ENCODE results near the gene CXXC4. TPM values are rescaled to one million over a fixed set of nuclear protein-coding genes. Genes with fewer than 3 reads are reported as not detected.

The CXXC4 gene
- total RNA-seq, 1 experiment from 2014 or later, result 0.54 TPM

- no TSS peak for BruUV-seq (replicated peaks)
- Histone ChIP-seq H3K4me2 (ENCODE audit: low read length) (no peak overlapping the region), H4K20me1 (ENCODE audit: insufficient read depth) (no peaks in the 10 kb centered on the region), H3K27me3 (ENCODE audit: insufficient read depth, low read length) (no peaks in the 10 kb centered on the region), H3K4me1 (ENCODE audit: control insufficient read depth in 1 of 2, insufficient read depth in 2 of 2, low read length in 2 of 2) (0 out of 4 replicates have a peak, but pooled peaks cover 0 to under 1% of the 10 kb centered on the region in 2 experiments), H2AFZ (ENCODE audit: low read depth, low read length, poor library complexity, severe bottlenecking) (no peak overlapping the region), H3K4me3 (replicated peaks in 1 of 2; ENCODE audit: low read depth in 1 of 2, low read length in 2 of 2) (no peak overlapping the region), H3K9me3 (ENCODE audit: control insufficient read depth in 1 of 2, insufficient read depth in 1 of 2, low read depth in 1 of 2, low read length in 2 of 2) (no peaks in the 10 kb centered on the region), H3K27ac (ENCODE audit: low read depth, low read length) (no peak overlapping the region), H3K9ac (ENCODE audit: low read length) (no peak overlapping the region), H3K79me2 (ENCODE audit: insufficient read depth, low read length) (no peaks in the 10 kb centered on the region), H3K9me2 (ENCODE audit: insufficient read depth) (no peaks in the 10 kb centered on the region), H3K36me3 (ENCODE audit: control insufficient read depth in 1 of 2, insufficient read depth in 2 of 2, low read length in 2 of 2) (no peaks in the 10 kb centered on the region)
- POLR2A ChIA-PET, result no interaction called here
- TF ChIP-seq POLR2AphosphoS5 (IDR thresholded peaks at IDR 0.05; ENCODE audit: low read depth, low read length) (no peak), ZBTB33 (IDR thresholded peaks at IDR 0.05; ENCODE audit: extremely low read depth, insufficient replicate concordance, low read length) (no peak), FOSL1 (IDR thresholded peaks at IDR 0.05; ENCODE audit: low read depth) (no peak), ELF1 (IDR thresholded peaks at IDR 0.05; ENCODE audit: borderline replicate concordance, low read depth) (no peak), RAD21 (IDR thresholded peaks at IDR 0.05; ENCODE audit: low read depth) (no peak), EZH2phosphoT487 (IDR thresholded peaks at IDR 0.05; ENCODE audit: borderline replicate concordance) (no peak), YY1 (IDR thresholded peaks at IDR 0.05; ENCODE audit: extremely low read depth, insufficient replicate concordance, low read depth, low read length) (no peak), EZH2 (IDR thresholded peaks at IDR 0.05) (no peak), CBX3 (IDR thresholded peaks at IDR 0.05; ENCODE audit: low read depth) (no peak), ATF3 (IDR thresholded peaks at IDR 0.05) (no peak), EGR1 (IDR thresholded peaks at IDR 0.05; ENCODE audit: low read depth) (no peak), JUND (IDR thresholded peaks at IDR 0.05) (no peak), ZFX (IDR thresholded peaks at IDR 0.05) (no peak), MAX (IDR thresholded peaks at IDR 0.05) (no peak), REST (IDR thresholded peaks at IDR 0.05; ENCODE audit: low read depth) (no peak), SIN3A (IDR thresholded peaks at IDR 0.05; ENCODE audit: low read depth) (no peak), TCF7L2 (IDR thresholded peaks at IDR 0.05; ENCODE audit: borderline replicate concordance, extremely low read depth, insufficient read depth, insufficient read length) (no peak), CEBPB (IDR thresholded peaks at IDR 0.05; ENCODE audit: low read depth) (no peak)
- RAD21 ChIA-PET (ENCODE audit: low non-redundant PET in 1 of 2, low total read pairs in 2 of 2, uncharacterized antibody in 2 of 2, unreplicated experiment in 2 of 2), result no interaction called here
- DNase-seq (ENCODE audit: low read depth, low spot score) (no peak), ATAC-seq (no peak)
- intact Hi-C loops (cut with micrococcal nuclease), result no loop called here
- CTCF ChIA-PET, result no interaction called here
These were observed 6.6 kb upstream of the CXXC4 start for GRCh38 chr4:104501290-104501689.

All from HCT116 (cell line).